ENCODE data around the gene CELSR1.

DNA sequence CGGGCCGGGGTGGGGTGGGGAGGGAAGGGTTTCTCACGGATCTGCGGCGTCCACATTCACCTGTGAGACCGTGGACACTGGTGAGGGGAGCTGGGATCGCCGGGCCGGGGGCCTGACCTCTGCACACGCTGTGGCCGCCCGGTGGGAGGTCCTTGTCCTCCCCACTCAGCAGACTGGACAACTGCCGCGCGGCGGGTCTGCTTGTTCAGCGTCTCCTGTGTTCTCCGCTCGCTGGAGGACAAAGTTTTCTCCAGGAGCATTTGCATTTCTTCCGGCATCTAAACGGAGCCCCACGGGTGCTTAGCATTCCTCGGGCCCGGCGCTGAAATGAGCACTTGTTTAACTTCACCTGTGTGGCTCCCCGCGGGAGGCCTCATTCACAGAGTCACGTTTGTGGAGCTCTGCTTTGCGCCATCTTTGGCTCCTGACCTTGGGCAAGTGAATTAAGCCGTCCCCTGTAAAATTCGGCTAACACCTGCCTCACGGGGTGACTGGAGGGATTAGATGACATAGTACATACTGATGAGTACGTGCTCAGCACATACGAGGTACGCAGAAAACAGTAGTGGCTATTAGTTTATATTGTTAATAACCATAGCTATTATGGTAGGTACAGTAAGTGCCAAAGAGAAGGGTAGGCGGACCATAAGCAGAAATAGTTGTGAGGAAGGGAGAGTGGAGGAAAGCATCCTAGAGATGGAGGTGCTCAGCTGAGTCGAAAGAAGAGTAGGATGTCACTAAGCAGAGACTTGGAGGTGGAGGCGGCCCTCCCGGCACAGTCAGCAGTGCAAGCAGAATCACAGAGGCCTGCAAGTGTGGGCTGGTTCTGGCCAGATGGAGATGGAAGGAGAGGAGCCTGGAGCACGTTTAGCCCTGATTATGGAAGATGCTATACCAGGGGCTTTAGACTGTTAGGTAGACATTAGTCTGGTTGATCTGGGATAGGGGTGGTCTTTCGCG lies 201.0 kb downstream of the CELSR1 start:
- TF ChIP-seq PATZ1 (CRISPR knock-in tag; IDR thresholded peaks at IDR 0.05; ENCODE audit: borderline replicate concordance) (no peak), ZNF565 (CRISPR knock-in tag; conservative IDR thresholded peaks at IDR 0.05; ENCODE audit: low read depth) (no peak), SNAI2 (CRISPR knock-in tag; IDR thresholded peaks at IDR 0.05) (no peak)
